Neural cell (in vitro differentiated cells): ENCODE results near the gene RILPL1. TPM values are rescaled to one million over a fixed set of nuclear protein-coding genes. Genes with fewer than 3 reads are reported as not detected.

Source experiments
- H2AFZ ChIP-seq: fragments of 200-600, 300-800 bp; sonication (generic), shearing (Covaris generic); 2 replicates; pipeline ENCODE4 v1.6.0; 2014; ENCODE audit warnings: low read depth, mild to moderate bottlenecking, antibody characterized with exemption, low read length, moderate library complexity
- H3F3A ChIP-seq: fragments of 200-600 bp; shearing (Covaris generic); 2 replicates; pipeline ENCODE4 v1.6.1; 2016; ENCODE audit warnings: mild to moderate bottlenecking, moderate library complexity, mixed read lengths, antibody characterized with exemption, low read length; ENCODE audit not compliant: insufficient read depth, poor library complexity, severe bottlenecking
- H3K27ac ChIP-seq: fragments of 200-600, 300-800 bp; sonication (generic), shearing (Covaris generic); 2 replicates; pipeline ENCODE4 v1.5.1; 2014; ENCODE audit warnings: mild to moderate bottlenecking, low read length, moderate library complexity
- H3K27me3 ChIP-seq: fragments of 300-800, 200-600 bp; sonication (generic), shearing (Covaris generic); 2 replicates; pipeline ENCODE4 v1.6.0; 2014; ENCODE audit warnings: mild to moderate bottlenecking, low read depth, low read length, moderate library complexity; ENCODE audit not compliant: insufficient read depth
- H3K36me3 ChIP-seq: fragments of 300-800, 200-600 bp; sonication (generic), shearing (Covaris generic); 2 replicates; pipeline ENCODE4 v1.5.1; 2014; ENCODE audit warnings: mild to moderate bottlenecking, antibody characterized with exemption, low read length, moderate library complexity; ENCODE audit not compliant: insufficient read depth
- H3K4me2 ChIP-seq: fragments of 300-800, 200-600 bp; sonication (generic), shearing (Covaris generic); 2 replicates; pipeline ENCODE4 v1.6.0; 2014; ENCODE audit warnings: mild to moderate bottlenecking, low read length
- H3K4me3 ChIP-seq: fragments of 300-800, 200-600 bp; sonication (generic), shearing (Covaris generic); 2 replicates; pipeline ENCODE4 v1.5.1; 2014; ENCODE audit warnings: mild to moderate bottlenecking, low read length, moderate library complexity
- H3K79me2 ChIP-seq: fragments of 200-600 bp; shearing (Covaris generic); replicated peaks from 2 replicates; pipeline ENCODE4 v1.6.0; 2014; ENCODE audit warnings: mild to moderate bottlenecking, low read length, moderate library complexity; ENCODE audit not compliant: insufficient read depth
- H3K9ac ChIP-seq: fragments of 300-800, 200-600 bp; sonication (generic), shearing (Covaris generic); 2 replicates; pipeline ENCODE4 v1.6.1; 2016; ENCODE audit warnings: mild to moderate bottlenecking, low read length, mixed read lengths
- H3K9me2 ChIP-seq: fragments of 200-600 bp; shearing (Covaris generic); 2 replicates; pipeline ENCODE4 v1.6.1; 2016; ENCODE audit warnings: mild to moderate bottlenecking, low read length, mixed read lengths; ENCODE audit not compliant: insufficient read depth
- H3K9me3 ChIP-seq: fragments of 200-600, 300-800 bp; sonication (generic), shearing (Covaris generic); 2 replicates; pipeline ENCODE4 v1.6.1; 2016; ENCODE audit warnings: mild to moderate bottlenecking, mixed run types, low read length, moderate library complexity, mixed read lengths
- H4K20me1 ChIP-seq: fragments of 200-600 bp; shearing (Covaris generic); 2 replicates; pipeline ENCODE4 v1.6.1; 2016; ENCODE audit warnings: mild to moderate bottlenecking, mixed run types; ENCODE audit not compliant: insufficient read depth
- CTCF ChIP-seq: fragments of 450-650 bp; IDR thresholded peaks from 2 replicates; pipeline ENCODE4 v1.5.1; 2014; ENCODE audit warnings: antibody characterized with exemption, mild to moderate bottlenecking, moderate library complexity; ENCODE audit not compliant: poor library complexity, severe bottlenecking
- EP300 ChIP-seq: fragments of 450-650 bp; conservative IDR thresholded peaks from 2 replicates; pipeline ENCODE4 v1.6.1; 2014; ENCODE audit warnings: antibody characterized with exemption, mild to moderate bottlenecking, moderate library complexity; ENCODE audit not compliant: poor library complexity, severe bottlenecking
- EZH2 ChIP-seq: fragments of 200-600, 300-800 bp; shearing (Covaris generic), sonication (generic); IDR thresholded peaks from 2 replicates; pipeline ENCODE4 v1.6.1; 2014; ENCODE audit warnings: antibody characterized with exemption, low read length, borderline replicate concordance, mild to moderate bottlenecking; ENCODE audit not compliant: insufficient read depth, poor library complexity, severe bottlenecking
- MXI1 ChIP-seq: fragments of 450-650 bp; conservative IDR thresholded peaks from 2 replicates; pipeline ENCODE4 v1.6.1; 2014; ENCODE audit warnings: antibody characterized with exemption, mild to moderate bottlenecking; ENCODE audit not compliant: poor library complexity, severe bottlenecking
- POLR2AphosphoS5 ChIP-seq: IDR thresholded peaks from 2 replicates; pipeline ENCODE4 v1.6.1; 2012
- RAD21 ChIP-seq: fragments of 450-650 bp; conservative IDR thresholded peaks from 2 replicates; pipeline ENCODE4 v1.6.1; 2014; ENCODE audit warnings: antibody characterized with exemption, mild to moderate bottlenecking, moderate library complexity
- REST ChIP-seq: IDR thresholded peaks from 2 replicates; pipeline ENCODE4 v1.6.1; 2012; ENCODE audit warnings: borderline replicate concordance
- SMC3 ChIP-seq: fragments of 450-650 bp; conservative IDR thresholded peaks from 2 replicates; pipeline ENCODE4 v1.6.1; 2014; ENCODE audit warnings: antibody characterized with exemption, mild to moderate bottlenecking, moderate library complexity; ENCODE audit not compliant: poor library complexity
- TAF1 ChIP-seq: IDR thresholded peaks from 2 replicates; pipeline ENCODE4 v1.6.1; 2012; ENCODE audit warnings: low read depth
- polyA plus RNA-seq: library from polyadenylated mRNA; depleted of rRNA; stranded (reverse); fragments of >200 nt; gene quantifications from 2 replicates; pipeline ENCODE4 v1.2.3, GENCODE V29; 2014

Gene RILPL1
- polyA plus RNA-seq, 1 donor from 2014 or later = 1.4 TPM

- no peak overlapping the region for H3K27ac ChIP-seq
Observed at GRCh38 chr12:123478762-123479161, 54.8 kb downstream of the RILPL1 start.

GRCh38 chr12:123478069-123478468 lies 55.5 kb downstream of the RILPL1 start:
- no peaks in the 10 kb centered on the region for H3K27me3 ChIP-seq
- H3F3A ChIP-seq = no peaks in the 10 kb centered on the region
- no peak overlapping the region for H3K27ac ChIP-seq
- no peaks in the 10 kb centered on the region for H3K9me2 ChIP-seq
- H3K36me3 ChIP-seq = no peaks in the 10 kb centered on the region
- H4K20me1 ChIP-seq = no peaks in the 10 kb centered on the region
- no peaks in the 10 kb centered on the region for H3K79me2 ChIP-seq
- no peak overlapping the region for H3K9ac ChIP-seq
- H2AFZ ChIP-seq = no peak overlapping the region
- no peak overlapping the region for H3K4me3 ChIP-seq
- no peaks in the 10 kb centered on the region for H3K9me3 ChIP-seq
- no peak overlapping the region for H3K4me2 ChIP-seq
- no peak for TF ChIP-seq POLR2AphosphoS5
- no peak for TF ChIP-seq EZH2
- no peak for TF ChIP-seq MXI1
- TF ChIP-seq TAF1 = no peak
- TF ChIP-seq REST = no peak
- TF ChIP-seq SMC3 = no peak
- no peak for TF ChIP-seq EP300
- no peak for TF ChIP-seq RAD21

More at GRCh38 chr12:123478762-123479161, 54.8 kb downstream of the RILPL1 start:
- H3K79me2 ChIP-seq = no peaks in the 10 kb centered on the region
- no peaks in the 10 kb centered on the region for H4K20me1 ChIP-seq
- H3K4me2 ChIP-seq = no peak overlapping the region
- no peak overlapping the region for H3K4me3 ChIP-seq
- no peak for TF ChIP-seq MXI1
- no peak for TF ChIP-seq EP300
- no peak for TF ChIP-seq RAD21
- no peak for TF ChIP-seq CTCF
- TF ChIP-seq TAF1 = no peak
- no peak for TF ChIP-seq SMC3
- TF ChIP-seq POLR2AphosphoS5 = no peak
- no peak for TF ChIP-seq REST
- no peak for TF ChIP-seq EZH2
- H3K9me3 ChIP-seq = no peaks in the 10 kb centered on the region
- H3K27me3 ChIP-seq = no peaks in the 10 kb centered on the region
- no peak overlapping the region for H2AFZ ChIP-seq
- H3F3A ChIP-seq = no peaks in the 10 kb centered on the region
- no peaks in the 10 kb centered on the region for H3K9me2 ChIP-seq
- no peak overlapping the region for H3K9ac ChIP-seq
- no peaks in the 10 kb centered on the region for H3K36me3 ChIP-seq
